ENCODE results near the gene CTAG2. TPM values are rescaled to one million over a fixed set of nuclear protein-coding genes. Genes with fewer than 3 reads are reported as not detected.

Gene CTAG2
- total and polyA plus RNA-seq, 10 of the 15 experiments (the other 5 are each of a cell fraction or from before 2014, with no cell fraction given): 0.73 TPM; not detected in 9

GRCh38 chrX:154653048-154653401 is 354 bp downstream of the CTAG2 start:
- no peak for DNase-seq (ENCODE audit: low read depth, low spot score)
- BruUV-seq (replicated peaks): no TSS peak
- ChIA-PET CTCF (no interaction called here), SMC1A (ENCODE audit: uncharacterized antibody, unreplicated experiment) (no interaction called here), RAD21 (ENCODE audit: unreplicated experiment) (no interaction called here), POLR2A (no interaction called here)
- no peaks in the 10 kb centered on the region for H3K4me1 ChIP-seq (ENCODE audit: control insufficient read depth, insufficient read depth, low read length)
- H2AFZ ChIP-seq (ENCODE audit: control insufficient read depth, low read depth, low read length): no peak overlapping the region
- no peaks in the 10 kb centered on the region for H3K27me3 ChIP-seq (replicated peaks in 1 of 2; ENCODE audit: control insufficient read depth in 2 of 2, insufficient read depth in 2 of 2, low read length in 1 of 2)
- in situ Hi-C loops (cut with MboI): no loop called here
- H3K36me3 ChIP-seq (ENCODE audit: control insufficient read depth in 2 of 2, insufficient read depth in 2 of 2, low read length in 1 of 2): no peaks in the 10 kb centered on the region
- H3K4me3 ChIP-seq: no peak overlapping the region
- no peak for FAIRE-seq
- H3K4me2 ChIP-seq (ENCODE audit: control insufficient read depth, insufficient read depth): no peak overlapping the region
- ATAC-seq: no peak
- no peaks in the 10 kb centered on the region for H4K20me1 ChIP-seq (ENCODE audit: control insufficient read depth, insufficient read depth)
- H3K9ac ChIP-seq (ENCODE audit: control insufficient read depth, insufficient read depth, low read length): no peak overlapping the region
- intact Hi-C loops (cut with micrococcal nuclease; ENCODE audit: unreplicated experiment): no loop called here
- no peak overlapping the region for H3K27ac ChIP-seq (ENCODE audit: control insufficient read depth, insufficient read depth)
- TF ChIP-seq NR2C1 (IDR thresholded peaks at IDR 0.05): no peak
- no peak for TF ChIP-seq TCF12 (IDR thresholded peaks at IDR 0.05; ENCODE audit: low read depth, low read length)
- TF ChIP-seq JUND (IDR thresholded peaks at IDR 0.05; ENCODE audit: low read depth, low read length): no peak
- TF ChIP-seq LARP7 (IDR thresholded peaks at IDR 0.05): no peak
- no peak for TF ChIP-seq EZH2 (IDR thresholded peaks at IDR 0.05; ENCODE audit: borderline replicate concordance, control insufficient read depth, low read depth, low read length)
- no peak for TF ChIP-seq SREBF2 (IDR thresholded peaks at IDR 0.05; ENCODE audit: low read length)
- TF ChIP-seq, protein P1, sequence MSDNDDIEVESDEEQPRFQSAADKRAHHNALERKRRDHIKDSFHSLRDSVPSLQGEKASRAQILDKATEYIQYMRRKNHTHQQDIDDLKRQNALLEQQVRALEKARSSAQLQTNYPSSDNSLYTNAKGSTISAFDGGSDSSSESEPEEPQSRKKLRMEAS (IDR thresholded peaks at IDR 0.05; ENCODE audit: low read depth, low read length): no peak
- TF ChIP-seq, protein P2, sequence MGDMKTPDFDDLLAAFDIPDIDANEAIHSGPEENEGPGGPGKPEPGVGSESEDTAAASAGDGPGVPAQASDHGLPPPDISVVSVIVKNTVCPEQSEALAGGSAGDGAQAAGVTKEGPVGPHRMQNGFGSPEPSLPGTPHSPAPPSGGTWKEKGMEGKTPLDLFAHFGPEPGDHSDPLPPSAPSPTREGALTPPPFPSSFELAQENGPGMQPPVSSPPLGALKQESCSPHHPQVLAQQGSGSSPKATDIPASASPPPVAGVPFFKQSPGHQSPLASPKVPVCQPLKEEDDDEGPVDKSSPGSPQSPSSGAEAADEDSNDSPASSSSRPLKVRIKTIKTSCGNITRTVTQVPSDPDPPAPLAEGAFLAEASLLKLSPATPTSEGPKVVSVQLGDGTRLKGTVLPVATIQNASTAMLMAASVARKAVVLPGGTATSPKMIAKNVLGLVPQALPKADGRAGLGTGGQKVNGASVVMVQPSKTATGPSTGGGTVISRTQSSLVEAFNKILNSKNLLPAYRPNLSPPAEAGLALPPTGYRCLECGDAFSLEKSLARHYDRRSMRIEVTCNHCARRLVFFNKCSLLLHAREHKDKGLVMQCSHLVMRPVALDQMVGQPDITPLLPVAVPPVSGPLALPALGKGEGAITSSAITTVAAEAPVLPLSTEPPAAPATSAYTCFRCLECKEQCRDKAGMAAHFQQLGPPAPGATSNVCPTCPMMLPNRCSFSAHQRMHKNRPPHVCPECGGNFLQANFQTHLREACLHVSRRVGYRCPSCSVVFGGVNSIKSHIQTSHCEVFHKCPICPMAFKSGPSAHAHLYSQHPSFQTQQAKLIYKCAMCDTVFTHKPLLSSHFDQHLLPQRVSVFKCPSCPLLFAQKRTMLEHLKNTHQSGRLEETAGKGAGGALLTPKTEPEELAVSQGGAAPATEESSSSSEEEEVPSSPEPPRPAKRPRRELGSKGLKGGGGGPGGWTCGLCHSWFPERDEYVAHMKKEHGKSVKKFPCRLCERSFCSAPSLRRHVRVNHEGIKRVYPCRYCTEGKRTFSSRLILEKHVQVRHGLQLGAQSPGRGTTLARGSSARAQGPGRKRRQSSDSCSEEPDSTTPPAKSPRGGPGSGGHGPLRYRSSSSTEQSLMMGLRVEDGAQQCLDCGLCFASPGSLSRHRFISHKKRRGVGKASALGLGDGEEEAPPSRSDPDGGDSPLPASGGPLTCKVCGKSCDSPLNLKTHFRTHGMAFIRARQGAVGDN (IDR thresholded peaks at IDR 0.05): no peak
- no peak for TF ChIP-seq ELK1 (IDR thresholded peaks at IDR 0.05; ENCODE audit: low read depth, low read length)
- no peak for TF ChIP-seq MYC (IDR thresholded peaks at IDR 0.05; ENCODE audit: insufficient read depth, insufficient read length, insufficient replicate concordance, low read length, severe bottlenecking)
- no peak for TF ChIP-seq MEF2B (IDR thresholded peaks at IDR 0.05; ENCODE audit: partially characterized antibody, poor library complexity, severe bottlenecking)
- no peak for TF ChIP-seq ZBED1 (IDR thresholded peaks at IDR 0.05; ENCODE audit: borderline replicate concordance)
- no peak for TF ChIP-seq CHD1 (IDR thresholded peaks at IDR 0.05; ENCODE audit: low read depth, low read length)
- TF ChIP-seq YBX1 (IDR thresholded peaks at IDR 0.05): no peak
- TF ChIP-seq SRF (IDR thresholded peaks at IDR 0.05; ENCODE audit: low read depth in 2 of 2, low read length in 2 of 2): no peak
- TF ChIP-seq ZNF207 (IDR thresholded peaks at IDR 0.05; ENCODE audit: borderline replicate concordance): no peak
- no peak for TF ChIP-seq NR2F1 (conservative IDR thresholded peaks at IDR 0.05)
- TF ChIP-seq CBX3 (IDR thresholded peaks at IDR 0.05; ENCODE audit: borderline replicate concordance, low read depth): no peak
- no peaks in the 10 kb centered on the region for H3K9me3 ChIP-seq (replicated peaks; ENCODE audit: control insufficient read depth, insufficient read depth, low read length)
- 75% methylated on average over 15 of the region's 23 CpGs for WGBS (ENCODE audit: insufficient coverage, insufficient replicate concordance, low lambda C conversion rate, missing lambda C conversion rate)
- no peaks in the 10 kb centered on the region for H3K79me2 ChIP-seq (ENCODE audit: control insufficient read depth, insufficient read depth, low read length)
